ENCODE data around the gene CAMK2A. TPM values are rescaled to one million over a fixed set of nuclear protein-coding genes. Genes with fewer than 3 reads are reported as not detected.

CAMK2A gene
- total and polyA plus RNA-seq, 2 experiments from 2014 or later, result 0.18 TPM; not detected in 1

GRCh38 chr5:150172145-150172544 lies 117.4 kb downstream of the CAMK2A start (continued):
- TF ChIP-seq, protein P1, sequence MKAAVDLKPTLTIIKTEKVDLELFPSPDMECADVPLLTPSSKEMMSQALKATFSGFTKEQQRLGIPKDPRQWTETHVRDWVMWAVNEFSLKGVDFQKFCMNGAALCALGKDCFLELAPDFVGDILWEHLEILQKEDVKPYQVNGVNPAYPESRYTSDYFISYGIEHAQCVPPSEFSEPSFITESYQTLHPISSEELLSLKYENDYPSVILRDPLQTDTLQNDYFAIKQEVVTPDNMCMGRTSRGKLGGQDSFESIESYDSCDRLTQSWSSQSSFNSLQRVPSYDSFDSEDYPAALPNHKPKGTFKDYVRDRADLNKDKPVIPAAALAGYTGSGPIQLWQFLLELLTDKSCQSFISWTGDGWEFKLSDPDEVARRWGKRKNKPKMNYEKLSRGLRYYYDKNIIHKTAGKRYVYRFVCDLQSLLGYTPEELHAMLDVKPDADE (IDR thresholded peaks at IDR 0.05), result no peak
- TF ChIP-seq STAT1 (IDR thresholded peaks at IDR 0.05; ENCODE audit: unreplicated experiment) (no peak), JUNB (IDR thresholded peaks at IDR 0.05; ENCODE audit: unreplicated experiment) (no peak), POLR2AphosphoS5 (IDR thresholded peaks at IDR 0.05; ENCODE audit: low read depth) (no peak)

Other genes starting within 250 kb of the CAMK2A start
- not detected in 2 replicates for gene CSF1R, start 203.2 kb downstream of the CAMK2A start, total RNA-seq (2014; rRNA removed; shearing (Covaris generic))
- gene CSF1R, start 203.2 kb downstream of the CAMK2A start, polyA plus RNA-seq (2016; fragmentation: Nextera tagmentation; extraction: Ambion mirVana), result 0.21 TPM in 1 of 2 replicates, not detected in the other
- 7.1 and 11.3 TPM in 2 replicates for gene PDGFRB, start 133.9 kb downstream of the CAMK2A start, total RNA-seq (2014; rRNA removed; shearing (Covaris generic))
- 4.1 and 4.5 TPM in 2 replicates for gene PDGFRB, start 133.9 kb downstream of the CAMK2A start, polyA plus RNA-seq (2016; fragmentation: Nextera tagmentation; extraction: Ambion mirVana)
- gene CDX1, start 123.0 kb downstream of the CAMK2A start, total RNA-seq (2014; rRNA removed; shearing (Covaris generic)), result not detected in 2 replicates
- not detected in 2 replicates for gene CDX1, start 123.0 kb downstream of the CAMK2A start, polyA plus RNA-seq (2016; fragmentation: Nextera tagmentation; extraction: Ambion mirVana)
- gene SLC6A7, start 99.7 kb downstream of the CAMK2A start, total RNA-seq (2014; rRNA removed; shearing (Covaris generic)), result not detected in 2 replicates
- gene SLC6A7, start 99.7 kb downstream of the CAMK2A start, polyA plus RNA-seq (2016; fragmentation: Nextera tagmentation; extraction: Ambion mirVana), result not detected in 2 replicates
- gene ARSI, start 13.1 kb upstream of the CAMK2A start, total RNA-seq (2014; rRNA removed; shearing (Covaris generic)), result 6.9 and 7.1 TPM in 2 replicates
- 0.99 and 1.6 TPM in 2 replicates for gene ARSI, start 13.1 kb upstream of the CAMK2A start, polyA plus RNA-seq (2016; fragmentation: Nextera tagmentation; extraction: Ambion mirVana)
- 152 and 165 TPM in 2 replicates for gene TCOF1, start 67.9 kb upstream of the CAMK2A start, total RNA-seq (2014; rRNA removed; shearing (Covaris generic))
- gene TCOF1, start 67.9 kb upstream of the CAMK2A start, polyA plus RNA-seq (2016; fragmentation: Nextera tagmentation; extraction: Ambion mirVana), result 83.4 and 86.8 TPM in 2 replicates
- 49.8 and 54.8 TPM in 2 replicates for gene CD74, start 123.1 kb upstream of the CAMK2A start, total RNA-seq (2014; rRNA removed; shearing (Covaris generic))
- 98.4 and 105 TPM in 2 replicates for gene CD74, start 123.1 kb upstream of the CAMK2A start, polyA plus RNA-seq (2016; fragmentation: Nextera tagmentation; extraction: Ambion mirVana)
- gene RPS14, start 160.0 kb upstream of the CAMK2A start, total RNA-seq (2014; rRNA removed; shearing (Covaris generic)), result 1,443 and 1,506 TPM in 2 replicates
- gene RPS14, start 160.0 kb upstream of the CAMK2A start, polyA plus RNA-seq (2016; fragmentation: Nextera tagmentation; extraction: Ambion mirVana), result 2,790 and 2,911 TPM in 2 replicates
- gene NDST1, start 218.4 kb upstream of the CAMK2A start, total RNA-seq (2014; rRNA removed; shearing (Covaris generic)), result 76.6 and 85.0 TPM in 2 replicates
- gene NDST1, start 218.4 kb upstream of the CAMK2A start, polyA plus RNA-seq (2016; fragmentation: Nextera tagmentation; extraction: Ambion mirVana), result 7.3 and 8.5 TPM in 2 replicates